Hematopoietic multipotent progenitor cell treated with erythropoietin and hydrocortisone succinate and interleukin-3 and kit ligand, for 4 days (in vitro differentiated cells): Measurements from ENCODE around the gene IL20RA.
A peak's percentile ranks its signal among the peaks of the same experiment; 100 is the strongest.
"Not testable (repeated sequence)": the region's sequence is repeated elsewhere in the genome, so short reads cannot be mapped to it uniquely, and the experiment has no call there.

Experiments used
- DNase-seq: peaks from one replicate; pipeline ENCODE4 v3.0.0-alpha.2; 2015

The IL20RA gene

GRCh38 chr6:137044366-137045221, at the start of gene IL20RA:
Gene IL20RA (minus strand): TSS chr6:137044965. CDS start chr6:137044728, 237 bp downstream.
- peak; percentile 13 for DNase-seq

- DNase-seq = no peak
These were observed 48.7 kb upstream of the IL20RA start for GRCh38 chr6:137093183-137094069.

GRCh38 chr6:137092018-137092417, 47.3 kb upstream of the IL20RA start:
- DNase-seq = no peak

- no peak for DNase-seq
These were observed 44.5 kb upstream of the IL20RA start for GRCh38 chr6:137089305-137089704.

GRCh38 chr6:137087902-137088301, 43.1 kb upstream of the IL20RA start:
- DNase-seq = no peak

- no peak for DNase-seq
These were observed 41.3 kb upstream of the IL20RA start for GRCh38 chr6:137086031-137086430.

- no peak for DNase-seq
These were observed 40.3 kb upstream of the IL20RA start for GRCh38 chr6:137084865-137085617.

GRCh38 chr6:137084090-137084489, 39.3 kb upstream of the IL20RA start:
- no peak for DNase-seq

GRCh38 chr6:137081997-137082396, 37.2 kb upstream of the IL20RA start:
- DNase-seq = no peak

GRCh38 chr6:137080711-137081110, 35.9 kb upstream of the IL20RA start:
- DNase-seq = no peak

GRCh38 chr6:137076277-137077068, 31.7 kb upstream of the IL20RA start:
- peak; percentile 91 for DNase-seq

- not testable (repeated sequence) for DNase-seq
These were observed 31.0 kb upstream of the IL20RA start for GRCh38 chr6:137075790-137076189.

GRCh38 chr6:137070303-137070702, 25.5 kb upstream of the IL20RA start:
- DNase-seq = no peak

- no peak for DNase-seq
These were observed 22.6 kb upstream of the IL20RA start for GRCh38 chr6:137067399-137067798.

- no peak for DNase-seq
These were observed 13.3 kb upstream of the IL20RA start for GRCh38 chr6:137058037-137058436.

- no peak for DNase-seq
These were observed 11.5 kb upstream of the IL20RA start for GRCh38 chr6:137056121-137056880.

- DNase-seq = no peak
These were observed 7.2 kb upstream of the IL20RA start for GRCh38 chr6:137051790-137052472.

- no peak for DNase-seq
These were observed 4.3 kb upstream of the IL20RA start for GRCh38 chr6:137049095-137049494.

- no peak for DNase-seq
These were observed 2.2 kb upstream of the IL20RA start for GRCh38 chr6:137046871-137047412.

- no peak for DNase-seq
These were observed 541 bp upstream of the IL20RA start for GRCh38 chr6:137045222-137045789.
